B cell (primary cell): ENCODE data around the gene PSMD5. TPM values are rescaled to one million over a fixed set of nuclear protein-coding genes. Genes with fewer than 3 reads are reported as not detected.

Experiments
- ATAC-seq: fragments of 200-7000 bp; cut with Tn5 transposase; one replicate; pipeline ENCODE4 v1.10.0; 2021; ENCODE audit warnings: low read depth, mild to moderate bottlenecking, moderate number of reproducible peaks, moderate library complexity
- CTCF ChIA-PET: fragments of 350-600 bp; sonication (Branson Sonifier 250); formaldehyde crosslinking; loops from one replicate; lab custom pipeline; 2021; ENCODE audit warnings: antibody characterized with exemption, inconsistent platforms; lab: Charles Lee
- POLR2A ChIA-PET: fragments of 350-600 bp; sonication (Branson Sonifier 250); formaldehyde crosslinking; loops from one replicate; lab custom pipeline; 2021; ENCODE audit warnings: antibody characterized with exemption; lab: Charles Lee
- DNase-seq: peaks from one replicate; pipeline ENCODE4 v3.0.0; 2013
- H2AFZ ChIP-seq: 2 replicates; pipeline ENCODE4 v1.6.1; 2012; ENCODE audit warnings: mild to moderate bottlenecking, low read depth, low read length; ENCODE audit not compliant: insufficient read depth, poor library complexity, severe bottlenecking
- H3K27ac ChIP-seq, 2 donors: 1 replicate in 1 of 2; 2 replicates in 1 of 2; pipeline ENCODE4 v1.5.1; 2012 to 2013; ENCODE audit warnings: low read length in 2 of 2, mild to moderate bottlenecking in 2 of 2, moderate library complexity in 1 of 2
- H3K27me3 ChIP-seq, 4 experiments: fragments of 200-600 bp in 1 of 4; sonication (generic) in 1 of 4; replicated peaks in 1 of 4; 1 replicate in 2 of 4; 2 replicates in 2 of 4; pipeline versions ENCODE4 v1.6.1 to v1.7.0; 2013 to 2016; ENCODE audit warnings: low read length in 3 of 4, mild to moderate bottlenecking in 2 of 4, mixed read lengths in 1 of 4, moderate library complexity in 1 of 4; ENCODE audit not compliant: insufficient read depth in 4 of 4, control insufficient read depth in 3 of 4; ENCODE audit errors: control extremely low read depth in 1 of 4
- H3K36me3 ChIP-seq, 2 experiments: replicated peaks in 1 of 2; 1 replicate in 1 of 2; 2 replicates in 1 of 2; pipeline versions ENCODE4 v1.6.1 to v1.7.1; 2013; ENCODE audit warnings: low read length in 1 of 2; ENCODE audit not compliant: insufficient read depth in 2 of 2, control insufficient read depth in 1 of 2; ENCODE audit errors: control extremely low read depth in 1 of 2, extremely low read depth in 1 of 2
- H3K4me1 ChIP-seq, 2 donors: fragments of 200-600 bp in 1 of 2; sonication (generic) in 1 of 2; 1 replicate in 1 of 2; 2 replicates in 1 of 2; pipeline versions ENCODE4 v1.5.1 to v1.6.1; 2013 to 2017; ENCODE audit warnings: low read length in 2 of 2; ENCODE audit not compliant: control insufficient read depth in 2 of 2, insufficient read depth in 2 of 2
- H3K4me2 ChIP-seq: replicated peaks from 2 replicates; pipeline ENCODE3; 2012; ENCODE audit warnings: mild to moderate bottlenecking, low read depth, low read length; ENCODE audit not compliant: poor library complexity, severe bottlenecking
- H3K4me3 ChIP-seq, 5 experiments: fragments of 200-600 bp in 1 of 5; sonication (generic) in 1 of 5; 1 replicate in 3 of 5; 2 replicates in 2 of 5; pipeline versions ENCODE4 v1.5.1 to v1.7.0; 2011 to 2016; ENCODE audit warnings: low read length in 4 of 5, mild to moderate bottlenecking in 4 of 5, low read depth in 2 of 5, control low read depth in 1 of 5, moderate library complexity in 1 of 5; ENCODE audit not compliant: insufficient read depth in 1 of 5; ENCODE audit errors: control extremely low read depth in 1 of 5, extremely low read depth in 1 of 5
- H3K79me2 ChIP-seq: fragments of 200-600 bp; sonication (generic); one replicate; pipeline ENCODE4 v1.6.0; 2016; ENCODE audit warnings: low read length; ENCODE audit not compliant: control insufficient read depth, insufficient read depth
- H3K9ac ChIP-seq: fragments of 200-600 bp; sonication (generic); 2 replicates; pipeline ENCODE4 v1.6.1; 2017; ENCODE audit warnings: mild to moderate bottlenecking, low read length, moderate library complexity
- H3K9me3 ChIP-seq, 3 donors: one replicate each; pipeline versions ENCODE4 v1.6.1 to v1.7.1; 2013; ENCODE audit warnings: low read length in 2 of 3; ENCODE audit not compliant: control insufficient read depth in 2 of 3, insufficient read depth in 1 of 3; ENCODE audit errors: control extremely low read depth in 1 of 3
- H4K20me1 ChIP-seq: 2 replicates; pipeline ENCODE4 v1.6.0; 2012; ENCODE audit warnings: mild to moderate bottlenecking, low read length; ENCODE audit not compliant: insufficient read depth, control insufficient read depth, poor library complexity, severe bottlenecking
- H3K27ac Mint-ChIP-seq: one replicate; pipeline ENCODE4 v1.8.0; 2021; ENCODE audit warnings: mixed read lengths
- H3K27me3 Mint-ChIP-seq: one replicate; pipeline ENCODE4 v1.8.0; 2021; ENCODE audit warnings: mixed read lengths
- H3K4me1 Mint-ChIP-seq: one replicate; pipeline ENCODE4 v1.8.0; 2021; ENCODE audit warnings: mixed read lengths
- H3K4me3 Mint-ChIP-seq: one replicate; pipeline ENCODE4 v1.8.0; 2021; ENCODE audit warnings: mixed read lengths
- H3K9me3 Mint-ChIP-seq: one replicate; pipeline ENCODE4 v1.8.0; 2022; ENCODE audit warnings: mixed read lengths; ENCODE audit not compliant: insufficient read depth
- CTCF ChIP-seq: fragments of 200-600 bp; IDR thresholded peaks from one replicate; pipeline ENCODE4 v1.8.0; 2022; ENCODE audit warnings: antibody characterized with exemption, mild to moderate bottlenecking
- EZH2 ChIP-seq: IDR thresholded peaks from 2 replicates; pipeline ENCODE4 v1.6.1; 2012; ENCODE audit warnings: borderline replicate concordance, low read depth, mild to moderate bottlenecking, moderate library complexity, low read length; ENCODE audit not compliant: insufficient read depth, poor library complexity, severe bottlenecking
- WGBS: methylation state at CpG from one replicate; pipeline ENCODE4 v1.1.5; 2013; ENCODE audit warnings: missing lambda C conversion rate; ENCODE audit not compliant: insufficient coverage; 5-methylcytosine and 5-hydroxymethylcytosine counted together
- intact Hi-C: fragments of 100-400 bp; cut with micrococcal nuclease; formaldehyde crosslinking; loops from one replicate; pipeline ENCODE4 v1.10.0; 2022
- polyA plus RNA-seq: library from polyadenylated mRNA; depleted of rRNA; stranded (reverse); fragments of >200 nt; gene quantifications from 2 replicates; pipeline ENCODE4 v1.2.3, GENCODE V29; 2012
- total RNA-seq, 2 donors: library from RNA; stranded (reverse); fragments of 120-200 nt in 1 of 2; gene quantifications; 1 replicate in 1 of 2; 2 replicates in 1 of 2; pipeline versions ENCODE4 v1.2.3 to v1.2.4, GENCODE V29; 2013 to 2022

PSMD5 gene
- total and polyA plus RNA-seq, 2 donors (not counting 1 experiment from before 2014, with no cell fraction given), result 7.4 to 25.3 TPM

GRCh38 chr9:120890320-120891244 lies 47.9 kb upstream of the PSMD5 start:
- Histone ChIP-seq H3K9me3 (no peaks in the 10 kb centered on the region), H3K36me3 (no peaks in the 10 kb centered on the region), H3K4me1 (peaks cover 49 to 52% of the 10 kb centered on the region in 2 donors), H3K27ac (no peak overlapping the region), H2AFZ (no peak overlapping the region), H3K79me2 (no peaks in the 10 kb centered on the region), H3K9ac (no peak overlapping the region), H3K4me3 (no peak overlapping the region), H4K20me1 (peaks cover 6% of the 10 kb centered on the region), H3K27me3 (no peaks in the 10 kb centered on the region), H3K4me2 (peak overlapping the region; percentile 52)
- Mint-ChIP-seq H3K27ac (no peak overlapping the region), H3K27me3 (no peaks in the 10 kb centered on the region), H3K4me3 (no peak overlapping the region), H3K4me1 (peaks cover 52% of the 10 kb centered on the region), H3K9me3 (no peaks in the 10 kb centered on the region)
- POLR2A ChIA-PET, result interaction anchor here (0.6 to 0.7 kb wide), 2 partner anchors 18 to 36 kb away, joined by 7 to 9 read pairs; no protein-coding TSS in a partner anchor
- ATAC-seq (no peak), DNase-seq (no peak)
- no peak for TF ChIP-seq CTCF
- no peak for TF ChIP-seq EZH2
- 97% methylated on average over 5 of the region's 14 CpGs for WGBS
- intact Hi-C loops, result no loop called here
- CTCF ChIA-PET, result interaction anchor here (0.9 to 3.1 kb wide), 6 partner anchors 13 to 43 kb away, joined by 3 to 10 read pairs (median 5); no protein-coding TSS in a partner anchor
